Hepatocyte (in vitro differentiated cells): Measurements from ENCODE around the gene PHACTR3. TPM values are rescaled to one million over a fixed set of nuclear protein-coding genes. Genes with fewer than 3 reads are reported as not detected.
A peak's percentile ranks its signal among the peaks of the same experiment; 100 is the strongest.

Source experiments
- DNase-seq: peaks from one replicate; pipeline ENCODE4 v3.0.0-alpha.2; 2016; ENCODE audit warnings: low spot score
- H2AFZ ChIP-seq: fragments of 200-600 bp; sonication (generic); 2 replicates; pipeline ENCODE4 v1.6.0; 2016; ENCODE audit warnings: antibody characterized with exemption, mild to moderate bottlenecking
- H3K27ac ChIP-seq: fragments of 200-600 bp; sonication (generic); 2 replicates; pipeline ENCODE4 v1.5.1; 2016; ENCODE audit warnings: mild to moderate bottlenecking
- H3K27me3 ChIP-seq: fragments of 200-600 bp; sonication (generic); 2 replicates; pipeline ENCODE4 v1.6.1; 2016
- H3K36me3 ChIP-seq: fragments of 200-600 bp; sonication (generic); replicated peaks from 2 replicates; pipeline ENCODE4 v1.5.1; 2016; ENCODE audit warnings: low read depth; ENCODE audit not compliant: insufficient read depth
- H3K4me1 ChIP-seq: fragments of 200-600 bp; sonication (generic); 2 replicates; pipeline ENCODE4 v1.5.1; 2016; ENCODE audit warnings: mild to moderate bottlenecking, moderate library complexity; ENCODE audit not compliant: insufficient read depth
- H3K4me2 ChIP-seq: fragments of 200-600 bp; sonication (generic); 2 replicates; pipeline ENCODE4 v1.6.0; 2016
- H3K4me3 ChIP-seq: fragments of 200-600 bp; sonication (generic); 2 replicates; pipeline ENCODE4 v1.5.1; 2016; ENCODE audit warnings: mild to moderate bottlenecking
- H3K79me2 ChIP-seq: fragments of 200-600 bp; sonication (generic); 2 replicates; pipeline ENCODE4 v1.6.0; 2017; ENCODE audit warnings: mild to moderate bottlenecking
- H3K9me2 ChIP-seq: fragments of 200-600 bp; sonication (generic); replicated peaks from 2 replicates; pipeline ENCODE4 v1.6.0; 2017; ENCODE audit warnings: mild to moderate bottlenecking; ENCODE audit not compliant: insufficient read depth
- H3K9me3 ChIP-seq: fragments of 200-600 bp; sonication (generic); 2 replicates; pipeline ENCODE4 v1.5.1; 2016; ENCODE audit warnings: low read depth, mild to moderate bottlenecking
- H4K20me1 ChIP-seq: fragments of 200-600 bp; sonication (generic); 2 replicates; pipeline ENCODE4 v1.6.0; 2016; ENCODE audit warnings: mild to moderate bottlenecking; ENCODE audit not compliant: insufficient read depth, poor library complexity, severe bottlenecking
- CTCF ChIP-seq: fragments of 200-600 bp; sonication (generic); IDR thresholded peaks from 2 replicates; pipeline ENCODE4 v1.5.1; 2016; ENCODE audit warnings: antibody characterized with exemption, mild to moderate bottlenecking; ENCODE audit not compliant: poor library complexity
- EZH2 ChIP-seq: fragments of 200-600 bp; sonication (generic); IDR thresholded peaks from 2 replicates; pipeline ENCODE4 v1.6.1; 2016; ENCODE audit warnings: antibody characterized with exemption, mild to moderate bottlenecking, borderline replicate concordance
- EZH2phosphoT487 ChIP-seq: fragments of 200-600 bp; sonication (generic); IDR thresholded peaks from one replicate; pipeline ENCODE4 v1.6.1; 2018; ENCODE audit warnings: antibody characterized with exemption, mild to moderate bottlenecking, low read depth, moderate library complexity; ENCODE audit not compliant: unreplicated experiment, severe bottlenecking
- WGBS: methylation state at CpG from one replicate; pipeline ENCODE4 v1.1.6; 2016; ENCODE audit warnings: low lambda C conversion rate; ENCODE audit errors: missing lambda C conversion rate; 5-methylcytosine and 5-hydroxymethylcytosine counted together
- polyA plus RNA-seq: library from polyadenylated mRNA; unstranded; fragments of >200 nt; fragmentation: Nextera tagmentation; extraction: Ambion mirVana; gene quantifications from 2 replicates; pipeline ENCODE4 v1.2.1, GENCODE V29; 2016
- total RNA-seq: library from RNA; depleted of rRNA; stranded (reverse); fragments of >200 nt; gene quantifications from 2 replicates; pipeline ENCODE4 v1.2.3, GENCODE V29; 2014

The PHACTR3 gene
- total and polyA plus RNA-seq, 2 experiments from 2014 or later, result 5.2 to 7.5 TPM

DNA sequence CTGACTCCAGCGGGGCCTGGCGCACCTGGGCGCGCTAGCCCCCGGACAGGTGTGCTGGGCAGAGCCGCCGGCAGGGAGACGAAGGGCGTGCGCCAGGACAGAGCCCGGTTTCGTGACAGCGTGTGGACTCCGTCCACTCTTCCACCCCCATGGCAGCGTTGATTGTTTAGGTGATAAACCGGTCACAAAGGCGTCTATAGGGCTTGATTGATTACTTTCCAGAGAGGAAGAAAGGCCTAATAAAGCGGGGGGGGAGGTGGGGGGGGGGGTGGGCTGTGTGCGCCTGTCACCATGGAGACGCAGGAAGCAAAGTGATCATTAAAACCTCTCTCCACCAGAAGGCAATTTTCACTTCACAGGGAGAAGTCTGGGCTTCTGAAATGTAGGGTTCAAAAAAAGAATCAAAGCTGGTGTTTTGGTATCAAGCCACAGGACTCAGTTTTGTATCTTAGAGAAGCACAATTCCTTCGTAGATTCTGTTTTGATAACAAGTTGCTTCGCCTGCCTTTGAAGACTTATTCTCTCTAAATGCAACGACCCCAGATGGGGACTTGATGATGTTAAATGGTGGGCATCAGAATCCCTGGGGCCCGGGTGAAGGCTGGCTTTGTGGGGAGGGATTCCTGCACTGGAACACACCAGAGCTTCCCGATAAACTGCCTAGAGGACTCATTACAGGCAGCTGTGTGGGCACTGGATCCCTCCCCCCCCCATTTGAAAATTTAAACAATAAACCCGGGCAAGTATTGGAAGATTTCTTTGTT is 1.4 kb downstream of the PHACTR3 start:
- Histone ChIP-seq H3K9me2 (no peaks in the 10 kb centered on the region), H3K27ac (no peak overlapping the region), H3K36me3 (no peaks in the 10 kb centered on the region), H3K4me2 (peak overlapping the region; percentile 85), H3K27me3 (peaks cover 78% of the 10 kb centered on the region), H2AFZ (no peak overlapping the region), H3K4me1 (peaks cover 6% of the 10 kb centered on the region), H3K4me3 (no peak overlapping the region), H4K20me1 (no peaks in the 10 kb centered on the region), H3K9me3 (no peaks in the 10 kb centered on the region), H3K79me2 (no peaks in the 10 kb centered on the region)
- no peak for TF ChIP-seq EZH2phosphoT487
- peak; percentile 78 for TF ChIP-seq EZH2
- no peak for DNase-seq
- WGBS, result 24% methylated on average over 26 of the region's 26 CpGs

DNA sequence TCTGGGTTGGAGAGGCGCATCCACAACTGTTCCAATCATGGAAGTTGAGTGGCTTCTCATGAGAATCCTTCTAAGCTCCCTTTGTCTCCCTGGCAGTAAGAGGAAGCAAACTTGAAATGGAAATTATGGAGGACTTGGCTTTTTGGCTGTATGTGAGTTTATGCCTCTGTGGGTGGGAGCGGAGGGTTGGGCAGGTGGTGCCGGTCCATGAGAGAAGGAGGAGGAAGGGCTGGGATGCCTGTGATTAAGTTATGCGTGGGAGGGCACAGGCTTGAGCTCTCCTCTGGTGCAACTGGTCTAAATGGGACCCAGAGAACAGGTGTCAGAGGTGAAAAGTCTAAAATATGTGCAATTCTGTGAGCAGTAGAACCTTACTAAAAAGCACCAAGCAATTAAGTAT is 2.2 kb downstream of the PHACTR3 start:
- Histone ChIP-seq H3K27me3 (peaks cover 71% of the 10 kb centered on the region), H3K4me3 (no peak overlapping the region), H3K9me3 (no peaks in the 10 kb centered on the region), H4K20me1 (no peaks in the 10 kb centered on the region), H2AFZ (no peak overlapping the region), H3K9me2 (no peaks in the 10 kb centered on the region), H3K4me1 (peaks cover 6% of the 10 kb centered on the region), H3K36me3 (no peaks in the 10 kb centered on the region), H3K79me2 (no peaks in the 10 kb centered on the region), H3K4me2 (no peak overlapping the region), H3K27ac (no peak overlapping the region)
- no peak for DNase-seq
- WGBS, result 78% methylated on average over 4 of the region's 4 CpGs
- TF ChIP-seq CTCF, result no peak
- no peak for TF ChIP-seq EZH2
- no peak for TF ChIP-seq EZH2phosphoT487

DNA sequence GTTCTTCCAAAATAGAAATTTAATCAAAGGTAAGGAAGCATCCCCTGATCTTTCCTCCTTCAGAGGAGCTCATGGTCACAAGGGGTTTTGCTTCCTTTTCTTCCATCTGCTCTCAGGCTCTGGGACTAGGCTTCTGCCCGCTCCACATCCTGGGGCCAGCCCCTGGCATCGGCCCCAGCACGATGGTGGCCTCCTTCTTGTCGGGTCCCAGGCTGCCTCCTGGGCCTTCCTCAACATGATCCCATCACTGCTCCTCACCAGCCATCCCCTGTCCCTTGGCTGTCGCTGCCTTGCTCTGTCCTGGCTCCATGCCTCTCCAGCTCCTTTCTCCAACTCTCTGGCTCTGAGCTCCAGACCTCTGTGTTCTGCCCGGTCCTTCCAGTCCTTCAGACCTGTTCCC is 4.1 kb downstream of the PHACTR3 start:
- H3K9me2 ChIP-seq, result no peaks in the 10 kb centered on the region
- H2AFZ ChIP-seq, result no peak overlapping the region
- no peak for TF ChIP-seq EZH2
- no peak for TF ChIP-seq EZH2phosphoT487
- no peak for TF ChIP-seq CTCF
- H3K36me3 ChIP-seq, result no peaks in the 10 kb centered on the region
- H3K4me2 ChIP-seq, result no peak overlapping the region
- H3K27me3 ChIP-seq, result peaks cover 53% of the 10 kb centered on the region
- H3K4me1 ChIP-seq, result peaks cover 6% of the 10 kb centered on the region
- no peak for DNase-seq
- WGBS, result 84% methylated on average over 6 of the region's 6 CpGs
- no peak overlapping the region for H3K27ac ChIP-seq
- no peaks in the 10 kb centered on the region for H3K79me2 ChIP-seq
- H4K20me1 ChIP-seq, result no peaks in the 10 kb centered on the region
- no peak overlapping the region for H3K4me3 ChIP-seq
- H3K9me3 ChIP-seq, result no peaks in the 10 kb centered on the region

DNA sequence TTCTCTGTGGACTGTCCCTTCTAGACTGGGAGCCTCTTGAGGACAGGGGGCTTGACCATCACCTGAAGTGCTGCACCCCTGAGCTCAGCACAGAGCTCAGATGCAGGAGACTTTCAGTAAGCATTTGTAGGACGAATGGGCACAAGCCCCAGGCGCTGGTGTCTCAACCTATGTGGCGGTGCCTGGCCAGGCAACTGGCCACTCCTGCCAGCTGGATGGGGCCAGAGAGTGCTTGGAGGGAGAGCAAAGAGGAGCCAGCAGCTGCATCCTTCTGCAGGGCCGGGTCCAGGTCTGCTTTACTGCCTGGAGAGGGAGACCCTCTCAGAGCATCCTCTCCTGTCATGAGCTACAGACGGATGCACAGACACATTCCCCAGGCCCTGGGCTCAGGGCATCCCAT is 4.5 kb downstream of the PHACTR3 start:
- H3K4me2 ChIP-seq, result no peak overlapping the region
- WGBS, result 76% methylated on average over 5 of the region's 5 CpGs
- no peak overlapping the region for H2AFZ ChIP-seq
- peaks cover 50% of the 10 kb centered on the region for H3K27me3 ChIP-seq
- DNase-seq, result no peak
- no peak overlapping the region for H3K4me3 ChIP-seq
- no peaks in the 10 kb centered on the region for H3K9me2 ChIP-seq
- no peaks in the 10 kb centered on the region for H3K36me3 ChIP-seq
- H4K20me1 ChIP-seq, result no peaks in the 10 kb centered on the region
- H3K9me3 ChIP-seq, result no peaks in the 10 kb centered on the region
- H3K27ac ChIP-seq, result no peak overlapping the region
- peaks cover 6% of the 10 kb centered on the region for H3K4me1 ChIP-seq
- TF ChIP-seq CTCF (no peak), EZH2 (no peak), EZH2phosphoT487 (no peak)
- no peaks in the 10 kb centered on the region for H3K79me2 ChIP-seq
